ENCODE results near the gene LCE1C. TPM values are rescaled to one million over a fixed set of nuclear protein-coding genes. Genes with fewer than 3 reads are reported as not detected.

LCE1C gene
- not detected in 5 replicates for total RNA-seq (2022; extraction: Qiagen RNA extraction; ENCODE audit: low read depth)

GRCh38 chr1:152806576-152806975 is at the start of gene LCE1C:
Gene LCE1C (minus strand): TSS chr1:152806651. CDS start chr1:152805478, 1,173 bp downstream.

GRCh38 chr1:152842556-152842955 is 36.1 kb upstream of the LCE1C start, which contains the start of gene LCE6A:
Gene LCE6A (plus strand): TSS chr1:152842856. CDS start chr1:152843521, 665 bp downstream.

GRCh38 chr1:152827173-152827572 is 20.7 kb upstream of the LCE1C start, which contains the start of gene LCE1A:
Gene LCE1A (plus strand): TSS chr1:152827473. CDS start chr1:152827473, 0 bp downstream.

GRCh38 chr1:152811671-152812070 is 5.2 kb upstream of the LCE1C start, which contains the start of gene LCE1B:
Gene LCE1B (plus strand): TSS chr1:152811971. CDS start chr1:152812447, 476 bp downstream.

GRCh38 chr1:152796421-152796820 is 10.0 kb downstream of the LCE1C start, which contains the start of gene LCE1D:
Gene LCE1D (plus strand): TSS chr1:152796721. CDS start chr1:152797795, 1,074 bp downstream.

GRCh38 chr1:152786077-152786476 is 20.4 kb downstream of the LCE1C start, which contains the start of gene LCE1E:
Gene LCE1E (plus strand): TSS chr1:152786257. CDS start chr1:152787300, 1,043 bp downstream.

GRCh38 chr1:152774875-152775274 is 31.6 kb downstream of the LCE1C start, which contains the start of gene LCE1F:
Gene LCE1F (plus strand): TSS chr1:152775140. CDS start chr1:152776372, 1,232 bp downstream.

GRCh38 chr1:152757747-152758146 is 48.7 kb downstream of the LCE1C start, which contains the start of gene KPRP:
Gene KPRP (plus strand): TSS chr1:152758025. CDS start chr1:152759589, 1,564 bp downstream.

Other genes with a start within 250 kb of the LCE1C start
- gene LCE3E, start 239.9 kb downstream of the LCE1C start, total RNA-seq (2022; extraction: Qiagen RNA extraction; ENCODE audit: low read depth): 0.51 TPM in 1 of 5 replicates, not detected in the others
- 1.6 to 2.7 TPM (median 2.4 TPM) in 5 replicates for gene LCE3D, start 226.1 kb downstream of the LCE1C start, total RNA-seq (2022; extraction: Qiagen RNA extraction; ENCODE audit: low read depth)
- gene LCE3C, start 206.4 kb downstream of the LCE1C start, total RNA-seq (2022; extraction: Qiagen RNA extraction; ENCODE audit: low read depth): not detected in 5 replicates
- not detected in 5 replicates for gene LCE3B, start 192.8 kb downstream of the LCE1C start, total RNA-seq (2022; extraction: Qiagen RNA extraction; ENCODE audit: low read depth)
- not detected in 5 replicates for gene LCE3A, start 183.5 kb downstream of the LCE1C start, total RNA-seq (2022; extraction: Qiagen RNA extraction; ENCODE audit: low read depth)
- not detected in 5 replicates for gene LCE2D, start 143.3 kb downstream of the LCE1C start, total RNA-seq (2022; extraction: Qiagen RNA extraction; ENCODE audit: low read depth)
- gene LCE2C, start 131.4 kb downstream of the LCE1C start, total RNA-seq (2022; extraction: Qiagen RNA extraction; ENCODE audit: low read depth): not detected in 5 replicates
- gene LCE2B, start 120.5 kb downstream of the LCE1C start, total RNA-seq (2022; extraction: Qiagen RNA extraction; ENCODE audit: low read depth): not detected in 5 replicates
- not detected in 5 replicates for gene LCE2A, start 108.3 kb downstream of the LCE1C start, total RNA-seq (2022; extraction: Qiagen RNA extraction; ENCODE audit: low read depth)
- not detected in 5 replicates for gene LCE4A, start 98.5 kb downstream of the LCE1C start, total RNA-seq (2022; extraction: Qiagen RNA extraction; ENCODE audit: low read depth)
- 0.07 TPM in 1 of 5 replicates, not detected in the others for gene KPRP, start 48.6 kb downstream of the LCE1C start, total RNA-seq (2022; extraction: Qiagen RNA extraction; ENCODE audit: low read depth)
- gene LCE1F, start 31.5 kb downstream of the LCE1C start, total RNA-seq (2022; extraction: Qiagen RNA extraction; ENCODE audit: low read depth): not detected in 5 replicates
- gene LCE1E, start 20.4 kb downstream of the LCE1C start, total RNA-seq (2022; extraction: Qiagen RNA extraction; ENCODE audit: low read depth): 0.10 to 0.21 TPM in 2 of 5 replicates, not detected in the others
- not detected in 5 replicates for gene LCE1D, start 9.9 kb downstream of the LCE1C start, total RNA-seq (2022; extraction: Qiagen RNA extraction; ENCODE audit: low read depth)
- gene LCE1B, start 5.3 kb upstream of the LCE1C start, total RNA-seq (2022; extraction: Qiagen RNA extraction; ENCODE audit: low read depth): not detected in 5 replicates
- gene LCE1A, start 20.8 kb upstream of the LCE1C start, total RNA-seq (2022; extraction: Qiagen RNA extraction; ENCODE audit: low read depth): not detected in 5 replicates
- not detected in 5 replicates for gene LCE6A, start 36.2 kb upstream of the LCE1C start, total RNA-seq (2022; extraction: Qiagen RNA extraction; ENCODE audit: low read depth)
- gene LCE7A, start 53.3 kb upstream of the LCE1C start, total RNA-seq (2022; extraction: Qiagen RNA extraction; ENCODE audit: low read depth): not detected in 5 replicates
- gene SMCP, start 71.7 kb upstream of the LCE1C start, total RNA-seq (2022; extraction: Qiagen RNA extraction; ENCODE audit: low read depth): not detected in 5 replicates
- 0.10 to 0.15 TPM (median 0.10 TPM) in 3 of 5 replicates, not detected in the others for gene IVL, start 101.9 kb upstream of the LCE1C start, total RNA-seq (2022; extraction: Qiagen RNA extraction; ENCODE audit: low read depth)
- gene SPRR5, start 140.6 kb upstream of the LCE1C start, total RNA-seq (2022; extraction: Qiagen RNA extraction; ENCODE audit: low read depth): not detected in 5 replicates
- not detected in 5 replicates for gene SPRR4, start 164.0 kb upstream of the LCE1C start, total RNA-seq (2022; extraction: Qiagen RNA extraction; ENCODE audit: low read depth)
- gene SPRR1A, start 177.4 kb upstream of the LCE1C start, total RNA-seq (2022; extraction: Qiagen RNA extraction; ENCODE audit: low read depth): not detected in 5 replicates
- gene SPRR3, start 195.1 kb upstream of the LCE1C start, total RNA-seq (2022; extraction: Qiagen RNA extraction; ENCODE audit: low read depth): not detected in 5 replicates
- gene SPRR1B, start 224.6 kb upstream of the LCE1C start, total RNA-seq (2022; extraction: Qiagen RNA extraction; ENCODE audit: low read depth): not detected in 5 replicates
- gene SPRR2D, start 234.5 kb upstream of the LCE1C start, total RNA-seq (2022; extraction: Qiagen RNA extraction; ENCODE audit: low read depth): not detected in 5 replicates

All from A549 treated with GW870086 at 1 μM for 4 hours (cell line).